ENCODE results near the gene PRKAG2.

GRCh38 chr7:151559557-151560183 is 317.2 kb downstream of the PRKAG2 start:
- no peak for TF ChIP-seq EZH2 (IDR thresholded peaks at IDR 0.05; ENCODE audit: insufficient read depth, poor library complexity, severe bottlenecking)
- no peak for TF ChIP-seq EZH2phosphoT487 (IDR thresholded peaks at IDR 0.05; ENCODE audit: insufficient read depth, low read depth)
